GM23338 (cell line): ENCODE measurements around the gene SNAPC4. TPM values are rescaled to one million over a fixed set of nuclear protein-coding genes. Genes with fewer than 3 reads are reported as not detected.

Source experiments
- ATAC-seq: fragments of 200-7000 bp; cut with Tn5 transposase; 3 replicates; pipeline ENCODE4 v1.9.1; 2020
- DNase-seq: peaks from one replicate; pipeline ENCODE4 v3.0.0-alpha.2; 2015; ENCODE audit warnings: low spot score
- H2AFZ ChIP-seq: fragments of 200-600 bp; sonication (generic); 2 replicates; pipeline ENCODE4 v1.8.0; 2016; ENCODE audit warnings: antibody characterized with exemption, mild to moderate bottlenecking, moderate library complexity
- H3F3A ChIP-seq: fragments of 200-600 bp; sonication (generic); replicated peaks from 2 replicates; pipeline ENCODE4 v1.8.0; 2017; ENCODE audit warnings: antibody characterized with exemption, mixed run types, low read depth
- H3K27ac ChIP-seq: fragments of 200-600 bp; sonication (generic); 2 replicates; pipeline ENCODE4 v1.6.1; 2016; ENCODE audit warnings: low read depth
- H3K27me3 ChIP-seq: fragments of 200-600 bp; sonication (generic); 2 replicates; pipeline ENCODE4 v1.8.0; 2016; ENCODE audit warnings: mild to moderate bottlenecking, mixed run types, moderate library complexity; ENCODE audit not compliant: insufficient read depth
- H3K36me3 ChIP-seq: fragments of 200-600 bp; sonication (generic); 2 replicates; pipeline ENCODE4 v1.8.0; 2016; ENCODE audit warnings: mild to moderate bottlenecking; ENCODE audit not compliant: insufficient read depth
- H3K4me1 ChIP-seq: fragments of 200-600 bp; sonication (generic); 2 replicates; pipeline ENCODE4 v1.8.0; 2016; ENCODE audit warnings: mild to moderate bottlenecking, moderate library complexity; ENCODE audit not compliant: insufficient read depth
- H3K4me2 ChIP-seq: fragments of 200-600 bp; sonication (generic); 2 replicates; pipeline ENCODE4 v1.7.1; 2017; ENCODE audit warnings: mixed run types
- H3K4me3 ChIP-seq: fragments of 200-600 bp; sonication (generic); 2 replicates; pipeline ENCODE4 v1.6.1; 2016; ENCODE audit warnings: mixed run types
- H3K79me2 ChIP-seq: fragments of 200-600 bp; sonication (generic); replicated peaks from 2 replicates; pipeline ENCODE4 v1.8.0; 2017; ENCODE audit warnings: mild to moderate bottlenecking; ENCODE audit not compliant: insufficient read depth
- H3K9me2 ChIP-seq: fragments of 200-600 bp; sonication (generic); 2 replicates; pipeline ENCODE4 v1.8.0; 2017; ENCODE audit not compliant: insufficient read depth
- H4K20me1 ChIP-seq: fragments of 200-600 bp; sonication (generic); replicated peaks from 2 replicates; pipeline ENCODE4 v1.8.0; 2017; ENCODE audit warnings: mild to moderate bottlenecking; ENCODE audit not compliant: insufficient read depth
- H3K27ac Mint-ChIP-seq: 2 replicates; pipeline ENCODE4 v1.8.0; 2020; ENCODE audit warnings: inconsistent platforms, mild to moderate bottlenecking, moderate library complexity, mixed read lengths
- H3K27me3 Mint-ChIP-seq: 3 replicates; pipeline ENCODE4 v1.8.0; 2022; ENCODE audit warnings: low read depth, mild to moderate bottlenecking, moderate library complexity, mixed read lengths, inconsistent platforms; ENCODE audit not compliant: insufficient read depth, poor library complexity
- H3K36me3 Mint-ChIP-seq: 3 replicates; pipeline ENCODE4 v1.8.0; 2021; ENCODE audit warnings: low read depth, mild to moderate bottlenecking, inconsistent platforms, moderate library complexity, mixed read lengths
- H3K4me1 Mint-ChIP-seq: 3 replicates; pipeline ENCODE4 v1.8.0; 2020; ENCODE audit warnings: mild to moderate bottlenecking, inconsistent platforms, mixed read lengths
- H3K4me3 Mint-ChIP-seq: 3 replicates; pipeline ENCODE4 v1.8.0; 2021; ENCODE audit warnings: moderate library complexity, mild to moderate bottlenecking, inconsistent platforms, mixed read lengths
- H3K9me3 Mint-ChIP-seq: 3 replicates; pipeline ENCODE4 v1.8.0; 2020; ENCODE audit warnings: moderate library complexity, mild to moderate bottlenecking, inconsistent platforms, mixed read lengths
- CREB1 ChIP-seq: fragments of 250-450 bp; sonication (Bioruptor Pico); IDR thresholded peaks from 2 replicates; pipeline ENCODE4 v1.5.0; 2020; ENCODE audit warnings: low read depth, mild to moderate bottlenecking, moderate library complexity
- CTCF ChIP-seq, 2 experiments: fragments of 200-600 bp in 1 of 2; sonication (generic) in 1 of 2; conservative IDR thresholded peaks; 2 replicates each; pipeline versions ENCODE4 v1.5.1 to v1.6.1; 2016 to 2017; ENCODE audit warnings: antibody characterized with exemption in 2 of 2, low read depth in 2 of 2, mild to moderate bottlenecking in 2 of 2, moderate library complexity in 1 of 2
- EZH2 ChIP-seq: fragments of 200-600 bp; sonication (generic); IDR thresholded peaks from one replicate; pipeline ENCODE4 v1.8.0; 2017; ENCODE audit warnings: antibody characterized with exemption, mild to moderate bottlenecking, low read depth; ENCODE audit not compliant: unreplicated experiment
- EZH2phosphoT487 ChIP-seq: fragments of 200-600 bp; sonication (generic); IDR thresholded peaks from one replicate; pipeline ENCODE4 v1.8.1; 2018; ENCODE audit warnings: antibody characterized with exemption; ENCODE audit not compliant: unreplicated experiment
- JUNB ChIP-seq: IDR thresholded peaks from one replicate; pipeline ENCODE4 v1.6.1; 2016; ENCODE audit warnings: antibody characterized with exemption; ENCODE audit not compliant: unreplicated experiment
- NANOG ChIP-seq: IDR thresholded peaks from 2 replicates; pipeline ENCODE4 v1.6.1; 2016; ENCODE audit warnings: antibody characterized with exemption, borderline replicate concordance
- POLR2AphosphoS5 ChIP-seq: IDR thresholded peaks from 2 replicates; pipeline ENCODE4 v1.6.1; 2016; ENCODE audit warnings: antibody characterized with exemption, low read depth
- STAT1 ChIP-seq: IDR thresholded peaks from one replicate; pipeline ENCODE4 v1.6.1; 2016; ENCODE audit warnings: antibody characterized with exemption; ENCODE audit not compliant: unreplicated experiment
- ZNF114 ChIP-seq: fragments of 250-450 bp; sonication (Bioruptor Pico); IDR thresholded peaks from 2 replicates; pipeline ENCODE4 v1.5.0; 2020; ENCODE audit warnings: mild to moderate bottlenecking, moderate library complexity
- ZNF331 ChIP-seq: fragments of 250-450 bp; sonication (Bioruptor Pico); IDR thresholded peaks from 2 replicates; pipeline ENCODE4 v1.5.0; 2020; ENCODE audit warnings: low read depth, mild to moderate bottlenecking, moderate library complexity
- ZNF462 ChIP-seq: fragments of 250-450 bp; sonication (Bioruptor Pico); IDR thresholded peaks from 2 replicates; pipeline ENCODE4 v1.5.0; 2020; ENCODE audit warnings: mild to moderate bottlenecking, moderate library complexity
- polyA plus RNA-seq: library from polyadenylated mRNA; unstranded; fragments of >200 nt; fragmentation: Nextera tagmentation; extraction: Ambion mirVana; gene quantifications from 2 replicates; pipeline ENCODE4 v1.2.1, GENCODE V29; 2016
- total RNA-seq: library from RNA; depleted of rRNA; stranded (reverse); fragments of >200 nt; shearing (Covaris generic); gene quantifications from 2 replicates; pipeline ENCODE4 v1.2.3, GENCODE V29; 2014
- TF ChIP-seq, protein P1 (sequence below): IDR thresholded peaks from 2 replicates; pipeline ENCODE4 v1.6.1; 2016; ENCODE audit warnings: antibody characterized with exemption
- TF ChIP-seq, protein P2 (sequence below): IDR thresholded peaks from one replicate; pipeline ENCODE4 v1.6.1; 2018; ENCODE audit warnings: antibody characterized with exemption; ENCODE audit not compliant: unreplicated experiment

Gene SNAPC4
- total and polyA plus RNA-seq, 2 experiments from 2014 or later: 8.8 to 22.7 TPM

DNA sequence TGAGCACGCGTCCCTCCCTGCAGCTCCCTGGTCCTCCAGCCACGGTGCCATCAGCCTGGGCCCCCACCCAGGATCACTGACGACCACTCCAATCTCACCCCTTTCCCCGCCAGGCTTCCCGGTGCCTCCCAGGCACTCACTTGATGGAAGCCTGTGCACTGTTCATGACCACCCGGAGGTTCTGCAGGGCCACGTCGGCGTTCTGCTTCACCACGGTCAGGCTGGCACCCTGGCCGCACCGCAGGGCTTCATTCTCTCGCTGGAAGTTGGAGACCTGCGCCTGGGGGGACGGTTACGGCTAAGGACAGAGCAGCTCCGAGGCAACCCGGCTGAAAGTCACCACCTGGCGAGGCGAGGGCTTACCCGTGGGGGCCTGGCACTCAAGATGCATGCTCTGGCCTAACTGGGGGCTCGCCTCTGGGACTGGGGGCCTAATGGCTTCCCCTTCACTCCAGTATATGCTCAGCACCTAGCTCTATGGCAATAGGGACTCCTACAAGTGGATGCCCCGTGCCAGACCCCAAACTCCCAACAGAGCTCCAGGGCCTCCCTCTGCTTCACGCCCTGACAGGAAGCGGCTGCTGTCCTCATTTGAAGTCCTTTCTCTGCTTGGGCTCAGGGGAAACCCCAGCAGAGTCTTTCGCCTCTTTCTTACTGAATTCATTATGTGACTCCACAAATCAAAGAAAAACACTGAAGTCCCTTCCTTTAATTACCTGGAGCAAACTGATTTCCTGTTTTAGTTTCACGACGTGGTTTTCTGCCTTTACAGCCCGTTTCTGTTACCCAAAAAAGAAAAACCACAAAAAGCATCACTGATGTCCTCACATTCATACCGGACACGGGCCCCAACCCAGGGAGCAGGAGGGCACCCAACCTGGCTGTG lies 4.2 kb upstream of the SNAPC4 start:
- no peaks in the 10 kb centered on the region; the same call in 2 of the 3 replicates for H3K9me3 Mint-ChIP-seq
- H3K79me2 ChIP-seq: peaks cover 20% of the 10 kb centered on the region
- no peak for TF ChIP-seq CTCF (conservative IDR thresholded peaks at IDR 0.05; ENCODE audit: low read depth in 2 of 2)
- no peak for TF ChIP-seq EZH2phosphoT487
- no peak for TF ChIP-seq NANOG
- TF ChIP-seq CREB1 (CRISPR knock-in tag): no peak
- TF ChIP-seq STAT1: no peak
- TF ChIP-seq ZNF462 (CRISPR knock-in tag): no peak
- TF ChIP-seq, protein P1, sequence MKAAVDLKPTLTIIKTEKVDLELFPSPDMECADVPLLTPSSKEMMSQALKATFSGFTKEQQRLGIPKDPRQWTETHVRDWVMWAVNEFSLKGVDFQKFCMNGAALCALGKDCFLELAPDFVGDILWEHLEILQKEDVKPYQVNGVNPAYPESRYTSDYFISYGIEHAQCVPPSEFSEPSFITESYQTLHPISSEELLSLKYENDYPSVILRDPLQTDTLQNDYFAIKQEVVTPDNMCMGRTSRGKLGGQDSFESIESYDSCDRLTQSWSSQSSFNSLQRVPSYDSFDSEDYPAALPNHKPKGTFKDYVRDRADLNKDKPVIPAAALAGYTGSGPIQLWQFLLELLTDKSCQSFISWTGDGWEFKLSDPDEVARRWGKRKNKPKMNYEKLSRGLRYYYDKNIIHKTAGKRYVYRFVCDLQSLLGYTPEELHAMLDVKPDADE: no peak
- no peak for TF ChIP-seq ZNF331
- no peak for TF ChIP-seq JUNB
- TF ChIP-seq, protein P2, sequence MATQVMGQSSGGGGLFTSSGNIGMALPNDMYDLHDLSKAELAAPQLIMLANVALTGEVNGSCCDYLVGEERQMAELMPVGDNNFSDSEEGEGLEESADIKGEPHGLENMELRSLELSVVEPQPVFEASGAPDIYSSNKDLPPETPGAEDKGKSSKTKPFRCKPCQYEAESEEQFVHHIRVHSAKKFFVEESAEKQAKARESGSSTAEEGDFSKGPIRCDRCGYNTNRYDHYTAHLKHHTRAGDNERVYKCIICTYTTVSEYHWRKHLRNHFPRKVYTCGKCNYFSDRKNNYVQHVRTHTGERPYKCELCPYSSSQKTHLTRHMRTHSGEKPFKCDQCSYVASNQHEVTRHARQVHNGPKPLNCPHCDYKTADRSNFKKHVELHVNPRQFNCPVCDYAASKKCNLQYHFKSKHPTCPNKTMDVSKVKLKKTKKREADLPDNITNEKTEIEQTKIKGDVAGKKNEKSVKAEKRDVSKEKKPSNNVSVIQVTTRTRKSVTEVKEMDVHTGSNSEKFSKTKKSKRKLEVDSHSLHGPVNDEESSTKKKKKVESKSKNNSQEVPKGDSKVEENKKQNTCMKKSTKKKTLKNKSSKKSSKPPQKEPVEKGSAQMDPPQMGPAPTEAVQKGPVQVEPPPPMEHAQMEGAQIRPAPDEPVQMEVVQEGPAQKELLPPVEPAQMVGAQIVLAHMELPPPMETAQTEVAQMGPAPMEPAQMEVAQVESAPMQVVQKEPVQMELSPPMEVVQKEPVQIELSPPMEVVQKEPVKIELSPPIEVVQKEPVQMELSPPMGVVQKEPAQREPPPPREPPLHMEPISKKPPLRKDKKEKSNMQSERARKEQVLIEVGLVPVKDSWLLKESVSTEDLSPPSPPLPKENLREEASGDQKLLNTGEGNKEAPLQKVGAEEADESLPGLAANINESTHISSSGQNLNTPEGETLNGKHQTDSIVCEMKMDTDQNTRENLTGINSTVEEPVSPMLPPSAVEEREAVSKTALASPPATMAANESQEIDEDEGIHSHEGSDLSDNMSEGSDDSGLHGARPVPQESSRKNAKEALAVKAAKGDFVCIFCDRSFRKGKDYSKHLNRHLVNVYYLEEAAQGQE: no peak
- no peak for TF ChIP-seq EZH2
- TF ChIP-seq POLR2AphosphoS5: no peak
- TF ChIP-seq ZNF114: no peak
- no peak overlapping the region for H3K4me3 Mint-ChIP-seq
- H3K9me2 ChIP-seq: no peaks in the 10 kb centered on the region
- peaks cover 25% of the 10 kb centered on the region for H3K36me3 ChIP-seq
- H3K27ac Mint-ChIP-seq: no peak overlapping the region
- ATAC-seq: no peak
- peaks cover 66% of the 10 kb centered on the region for H3K36me3 Mint-ChIP-seq
- peaks cover 8% of the 10 kb centered on the region for H4K20me1 ChIP-seq
- no peak for DNase-seq
- H3K4me1 ChIP-seq: peaks cover 5% of the 10 kb centered on the region; the same call in 1 of the 2 replicates
- H3K27me3 Mint-ChIP-seq: peaks cover 16% of the 10 kb centered on the region
- peaks cover 9% of the 10 kb centered on the region for H3K4me1 Mint-ChIP-seq
- H3K27me3 ChIP-seq: no peaks in the 10 kb centered on the region
- peaks cover 27% of the 10 kb centered on the region for H3F3A ChIP-seq
- H3K4me2 ChIP-seq: no peak overlapping the region
- H3K27ac ChIP-seq: no peak overlapping the region
- H2AFZ ChIP-seq: no peak overlapping the region
- no peak overlapping the region for H3K4me3 ChIP-seq
